ENCODE results near the gene FYB2. TPM values are rescaled to one million over a fixed set of nuclear protein-coding genes. Genes with fewer than 3 reads are reported as not detected.

Gene FYB2
- total and polyA plus RNA-seq, 10 of the 15 experiments (the other 5 are each of a cell fraction or from before 2014, with no cell fraction given): 0.04 to 0.16 (median 0.05) TPM; not detected in 4

DNA sequence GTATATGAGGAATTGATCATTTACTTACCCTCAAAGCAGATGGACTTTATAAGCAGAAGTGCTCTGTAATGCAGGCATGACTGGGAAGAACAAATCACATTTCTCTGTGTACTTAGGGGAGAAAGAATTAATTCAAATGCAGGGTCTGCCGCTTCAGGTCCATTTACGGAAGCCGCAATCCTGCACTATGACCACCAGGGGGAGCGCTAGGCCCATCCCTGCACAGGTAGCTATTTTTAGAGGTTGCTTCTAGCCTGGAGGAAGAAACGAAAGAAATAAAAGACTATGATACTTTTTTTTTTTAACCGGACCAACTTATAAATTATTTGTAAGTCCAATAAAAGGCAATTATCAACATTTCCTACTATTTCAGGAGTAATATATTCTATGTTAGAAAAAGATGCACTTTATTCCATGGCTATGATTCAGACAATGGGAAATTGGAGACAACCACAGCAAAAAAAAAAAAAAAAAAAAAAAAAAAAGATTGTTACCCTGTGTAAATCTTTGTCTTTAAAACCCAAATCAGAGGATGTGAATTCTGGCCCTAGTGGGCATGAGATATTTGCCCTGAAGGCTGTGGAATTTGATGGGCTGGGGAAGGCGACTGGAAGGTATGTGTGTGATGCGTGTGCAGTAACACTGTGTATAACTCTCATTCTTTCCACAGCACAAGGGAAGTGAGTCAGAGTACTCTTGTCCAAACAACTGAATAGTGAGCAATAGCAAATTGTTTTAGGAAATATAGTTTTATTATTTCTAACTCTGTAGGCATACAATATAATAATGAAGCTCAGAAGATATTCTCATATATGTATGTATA is 12.9 kb upstream of the FYB2 start (continued):
- TF ChIP-seq, protein P1, sequence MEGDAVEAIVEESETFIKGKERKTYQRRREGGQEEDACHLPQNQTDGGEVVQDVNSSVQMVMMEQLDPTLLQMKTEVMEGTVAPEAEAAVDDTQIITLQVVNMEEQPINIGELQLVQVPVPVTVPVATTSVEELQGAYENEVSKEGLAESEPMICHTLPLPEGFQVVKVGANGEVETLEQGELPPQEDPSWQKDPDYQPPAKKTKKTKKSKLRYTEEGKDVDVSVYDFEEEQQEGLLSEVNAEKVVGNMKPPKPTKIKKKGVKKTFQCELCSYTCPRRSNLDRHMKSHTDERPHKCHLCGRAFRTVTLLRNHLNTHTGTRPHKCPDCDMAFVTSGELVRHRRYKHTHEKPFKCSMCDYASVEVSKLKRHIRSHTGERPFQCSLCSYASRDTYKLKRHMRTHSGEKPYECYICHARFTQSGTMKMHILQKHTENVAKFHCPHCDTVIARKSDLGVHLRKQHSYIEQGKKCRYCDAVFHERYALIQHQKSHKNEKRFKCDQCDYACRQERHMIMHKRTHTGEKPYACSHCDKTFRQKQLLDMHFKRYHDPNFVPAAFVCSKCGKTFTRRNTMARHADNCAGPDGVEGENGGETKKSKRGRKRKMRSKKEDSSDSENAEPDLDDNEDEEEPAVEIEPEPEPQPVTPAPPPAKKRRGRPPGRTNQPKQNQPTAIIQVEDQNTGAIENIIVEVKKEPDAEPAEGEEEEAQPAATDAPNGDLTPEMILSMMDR (IDR thresholded peaks at IDR 0.05 in 2 of 3, conservative IDR thresholded peaks at IDR 0.05 in 1 of 3; ENCODE audit: control insufficient read depth in 2 of 3, extremely low read depth in 1 of 3, insufficient read depth in 1 of 3, low read depth in 3 of 3, low read length in 3 of 3): peak; percentile 84 to 93 (median 91)
- TF ChIP-seq EP300 (IDR thresholded peaks at IDR 0.05; ENCODE audit: borderline replicate concordance in 1 of 2, control insufficient read depth in 1 of 2, low read depth in 2 of 2, low read length in 2 of 2): no peak
- TF ChIP-seq, protein P2, sequence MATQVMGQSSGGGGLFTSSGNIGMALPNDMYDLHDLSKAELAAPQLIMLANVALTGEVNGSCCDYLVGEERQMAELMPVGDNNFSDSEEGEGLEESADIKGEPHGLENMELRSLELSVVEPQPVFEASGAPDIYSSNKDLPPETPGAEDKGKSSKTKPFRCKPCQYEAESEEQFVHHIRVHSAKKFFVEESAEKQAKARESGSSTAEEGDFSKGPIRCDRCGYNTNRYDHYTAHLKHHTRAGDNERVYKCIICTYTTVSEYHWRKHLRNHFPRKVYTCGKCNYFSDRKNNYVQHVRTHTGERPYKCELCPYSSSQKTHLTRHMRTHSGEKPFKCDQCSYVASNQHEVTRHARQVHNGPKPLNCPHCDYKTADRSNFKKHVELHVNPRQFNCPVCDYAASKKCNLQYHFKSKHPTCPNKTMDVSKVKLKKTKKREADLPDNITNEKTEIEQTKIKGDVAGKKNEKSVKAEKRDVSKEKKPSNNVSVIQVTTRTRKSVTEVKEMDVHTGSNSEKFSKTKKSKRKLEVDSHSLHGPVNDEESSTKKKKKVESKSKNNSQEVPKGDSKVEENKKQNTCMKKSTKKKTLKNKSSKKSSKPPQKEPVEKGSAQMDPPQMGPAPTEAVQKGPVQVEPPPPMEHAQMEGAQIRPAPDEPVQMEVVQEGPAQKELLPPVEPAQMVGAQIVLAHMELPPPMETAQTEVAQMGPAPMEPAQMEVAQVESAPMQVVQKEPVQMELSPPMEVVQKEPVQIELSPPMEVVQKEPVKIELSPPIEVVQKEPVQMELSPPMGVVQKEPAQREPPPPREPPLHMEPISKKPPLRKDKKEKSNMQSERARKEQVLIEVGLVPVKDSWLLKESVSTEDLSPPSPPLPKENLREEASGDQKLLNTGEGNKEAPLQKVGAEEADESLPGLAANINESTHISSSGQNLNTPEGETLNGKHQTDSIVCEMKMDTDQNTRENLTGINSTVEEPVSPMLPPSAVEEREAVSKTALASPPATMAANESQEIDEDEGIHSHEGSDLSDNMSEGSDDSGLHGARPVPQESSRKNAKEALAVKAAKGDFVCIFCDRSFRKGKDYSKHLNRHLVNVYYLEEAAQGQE (IDR thresholded peaks at IDR 0.05; ENCODE audit: low read depth, low read length): no peak
- no peak for TF ChIP-seq NFIC (IDR thresholded peaks at IDR 0.05; ENCODE audit: low read depth, low read length)
- no peak for TF ChIP-seq KLF5 (IDR thresholded peaks at IDR 0.05; ENCODE audit: partially characterized antibody)
- peak; percentile 69 for TF ChIP-seq RUNX3 (IDR thresholded peaks at IDR 0.05; ENCODE audit: low read length)
- TF ChIP-seq TAF1 (IDR thresholded peaks at IDR 0.05; ENCODE audit: borderline replicate concordance, low read depth, low read length): no peak
- TF ChIP-seq SPI1 (IDR thresholded peaks at IDR 0.05; ENCODE audit: borderline replicate concordance, insufficient read depth, low read depth, low read length): no peak
- peak; percentile 82 for TF ChIP-seq MEF2B (IDR thresholded peaks at IDR 0.05; ENCODE audit: partially characterized antibody, poor library complexity, severe bottlenecking)
- TF ChIP-seq, protein P3, sequence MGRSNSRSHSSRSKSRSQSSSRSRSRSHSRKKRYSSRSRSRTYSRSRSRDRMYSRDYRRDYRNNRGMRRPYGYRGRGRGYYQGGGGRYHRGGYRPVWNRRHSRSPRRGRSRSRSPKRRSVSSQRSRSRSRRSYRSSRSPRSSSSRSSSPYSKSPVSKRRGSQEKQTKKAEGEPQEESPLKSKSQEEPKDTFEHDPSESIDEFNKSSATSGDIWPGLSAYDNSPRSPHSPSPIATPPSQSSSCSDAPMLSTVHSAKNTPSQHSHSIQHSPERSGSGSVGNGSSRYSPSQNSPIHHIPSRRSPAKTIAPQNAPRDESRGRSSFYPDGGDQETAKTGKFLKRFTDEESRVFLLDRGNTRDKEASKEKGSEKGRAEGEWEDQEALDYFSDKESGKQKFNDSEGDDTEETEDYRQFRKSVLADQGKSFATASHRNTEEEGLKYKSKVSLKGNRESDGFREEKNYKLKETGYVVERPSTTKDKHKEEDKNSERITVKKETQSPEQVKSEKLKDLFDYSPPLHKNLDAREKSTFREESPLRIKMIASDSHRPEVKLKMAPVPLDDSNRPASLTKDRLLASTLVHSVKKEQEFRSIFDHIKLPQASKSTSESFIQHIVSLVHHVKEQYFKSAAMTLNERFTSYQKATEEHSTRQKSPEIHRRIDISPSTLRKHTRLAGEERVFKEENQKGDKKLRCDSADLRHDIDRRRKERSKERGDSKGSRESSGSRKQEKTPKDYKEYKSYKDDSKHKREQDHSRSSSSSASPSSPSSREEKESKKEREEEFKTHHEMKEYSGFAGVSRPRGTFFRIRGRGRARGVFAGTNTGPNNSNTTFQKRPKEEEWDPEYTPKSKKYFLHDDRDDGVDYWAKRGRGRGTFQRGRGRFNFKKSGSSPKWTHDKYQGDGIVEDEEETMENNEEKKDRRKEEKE (IDR thresholded peaks at IDR 0.05): no peak
- TF ChIP-seq SMC3 (IDR thresholded peaks at IDR 0.05; ENCODE audit: borderline replicate concordance, low read length): peak; percentile 91; the same call in 1 of the 2 replicates

Measured in GM12878 (cell line).